ENCODE measurements around the gene COL5A1.

GRCh38 chr9:134885001-134885678 is 243.5 kb downstream of the COL5A1 start:
- TF ChIP-seq, protein P1, sequence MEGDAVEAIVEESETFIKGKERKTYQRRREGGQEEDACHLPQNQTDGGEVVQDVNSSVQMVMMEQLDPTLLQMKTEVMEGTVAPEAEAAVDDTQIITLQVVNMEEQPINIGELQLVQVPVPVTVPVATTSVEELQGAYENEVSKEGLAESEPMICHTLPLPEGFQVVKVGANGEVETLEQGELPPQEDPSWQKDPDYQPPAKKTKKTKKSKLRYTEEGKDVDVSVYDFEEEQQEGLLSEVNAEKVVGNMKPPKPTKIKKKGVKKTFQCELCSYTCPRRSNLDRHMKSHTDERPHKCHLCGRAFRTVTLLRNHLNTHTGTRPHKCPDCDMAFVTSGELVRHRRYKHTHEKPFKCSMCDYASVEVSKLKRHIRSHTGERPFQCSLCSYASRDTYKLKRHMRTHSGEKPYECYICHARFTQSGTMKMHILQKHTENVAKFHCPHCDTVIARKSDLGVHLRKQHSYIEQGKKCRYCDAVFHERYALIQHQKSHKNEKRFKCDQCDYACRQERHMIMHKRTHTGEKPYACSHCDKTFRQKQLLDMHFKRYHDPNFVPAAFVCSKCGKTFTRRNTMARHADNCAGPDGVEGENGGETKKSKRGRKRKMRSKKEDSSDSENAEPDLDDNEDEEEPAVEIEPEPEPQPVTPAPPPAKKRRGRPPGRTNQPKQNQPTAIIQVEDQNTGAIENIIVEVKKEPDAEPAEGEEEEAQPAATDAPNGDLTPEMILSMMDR (conservative IDR thresholded peaks at IDR 0.05; ENCODE audit: low read depth in 2 of 2) = no peak
- TF ChIP-seq REST (IDR thresholded peaks at IDR 0.05; ENCODE audit: unreplicated experiment) (no peak), EZH2 (IDR thresholded peaks at IDR 0.05; ENCODE audit: low read depth, unreplicated experiment) (no peak), ZNF114 (CRISPR knock-in tag; IDR thresholded peaks at IDR 0.05) (no peak), EZH2phosphoT487 (IDR thresholded peaks at IDR 0.05; ENCODE audit: unreplicated experiment) (no peak), POLR2AphosphoS5 (IDR thresholded peaks at IDR 0.05; ENCODE audit: low read depth) (no peak), JUNB (IDR thresholded peaks at IDR 0.05; ENCODE audit: unreplicated experiment) (no peak)
- TF ChIP-seq, protein P2, sequence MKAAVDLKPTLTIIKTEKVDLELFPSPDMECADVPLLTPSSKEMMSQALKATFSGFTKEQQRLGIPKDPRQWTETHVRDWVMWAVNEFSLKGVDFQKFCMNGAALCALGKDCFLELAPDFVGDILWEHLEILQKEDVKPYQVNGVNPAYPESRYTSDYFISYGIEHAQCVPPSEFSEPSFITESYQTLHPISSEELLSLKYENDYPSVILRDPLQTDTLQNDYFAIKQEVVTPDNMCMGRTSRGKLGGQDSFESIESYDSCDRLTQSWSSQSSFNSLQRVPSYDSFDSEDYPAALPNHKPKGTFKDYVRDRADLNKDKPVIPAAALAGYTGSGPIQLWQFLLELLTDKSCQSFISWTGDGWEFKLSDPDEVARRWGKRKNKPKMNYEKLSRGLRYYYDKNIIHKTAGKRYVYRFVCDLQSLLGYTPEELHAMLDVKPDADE (IDR thresholded peaks at IDR 0.05) = no peak

Measured in GM23338 (cell line).